C4-2B (cell line): ENCODE data around the gene FNDC3A.

ENCODE experiments used
- ZFX ChIP-seq: fragments of 450-650 bp; IDR thresholded peaks from 2 replicates; pipeline ENCODE4 v1.6.1; 2017
- TF ChIP-seq, protein P1 (sequence below): fragments of 450-650 bp; conservative IDR thresholded peaks from 2 replicates; pipeline ENCODE4 v1.5.1; 2017; ENCODE audit warnings: mild to moderate bottlenecking

DNA sequence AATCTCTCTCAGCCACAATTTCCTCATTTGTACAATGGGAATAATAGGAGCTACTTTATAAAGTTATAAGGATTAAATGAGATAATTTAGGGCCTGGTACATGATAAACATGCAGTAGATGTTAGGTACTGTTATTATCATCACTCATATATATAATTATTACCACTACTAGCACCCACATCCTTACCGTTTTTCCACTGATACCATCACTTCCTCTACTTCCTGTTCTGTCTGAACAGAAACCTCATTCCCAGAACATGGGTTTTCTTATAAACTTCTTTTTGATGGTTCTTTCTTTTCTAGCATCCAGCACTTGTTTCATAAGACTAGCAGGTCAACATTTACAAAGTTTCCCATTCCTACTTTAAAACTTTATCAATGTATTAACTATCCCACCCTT, 278.3 kb downstream of the FNDC3A start:
- TF ChIP-seq, protein P1, sequence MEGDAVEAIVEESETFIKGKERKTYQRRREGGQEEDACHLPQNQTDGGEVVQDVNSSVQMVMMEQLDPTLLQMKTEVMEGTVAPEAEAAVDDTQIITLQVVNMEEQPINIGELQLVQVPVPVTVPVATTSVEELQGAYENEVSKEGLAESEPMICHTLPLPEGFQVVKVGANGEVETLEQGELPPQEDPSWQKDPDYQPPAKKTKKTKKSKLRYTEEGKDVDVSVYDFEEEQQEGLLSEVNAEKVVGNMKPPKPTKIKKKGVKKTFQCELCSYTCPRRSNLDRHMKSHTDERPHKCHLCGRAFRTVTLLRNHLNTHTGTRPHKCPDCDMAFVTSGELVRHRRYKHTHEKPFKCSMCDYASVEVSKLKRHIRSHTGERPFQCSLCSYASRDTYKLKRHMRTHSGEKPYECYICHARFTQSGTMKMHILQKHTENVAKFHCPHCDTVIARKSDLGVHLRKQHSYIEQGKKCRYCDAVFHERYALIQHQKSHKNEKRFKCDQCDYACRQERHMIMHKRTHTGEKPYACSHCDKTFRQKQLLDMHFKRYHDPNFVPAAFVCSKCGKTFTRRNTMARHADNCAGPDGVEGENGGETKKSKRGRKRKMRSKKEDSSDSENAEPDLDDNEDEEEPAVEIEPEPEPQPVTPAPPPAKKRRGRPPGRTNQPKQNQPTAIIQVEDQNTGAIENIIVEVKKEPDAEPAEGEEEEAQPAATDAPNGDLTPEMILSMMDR, result no peak
- no peak for TF ChIP-seq ZFX
